PC-9 (cell line): ENCODE data around the gene ADAM23.

Source experiments
- CTCF ChIP-seq: fragments of 200-600 bp; sonication (generic); conservative IDR thresholded peaks from 2 replicates; pipeline ENCODE4 v1.6.1; 2017; ENCODE audit warnings: mixed run types, antibody characterized with exemption, mild to moderate bottlenecking, moderate library complexity
- EZH2 ChIP-seq: fragments of 200-600 bp; sonication (generic); IDR thresholded peaks from 2 replicates; pipeline ENCODE4 v1.8.0; 2017; ENCODE audit warnings: antibody characterized with exemption, low read depth

GRCh38 chr2:206555721-206556120 is 112.4 kb downstream of the ADAM23 start:
- TF ChIP-seq CTCF (no peak), EZH2 (no peak)
